PC-9 (cell line): ENCODE results near the gene RPAP3.

Experiments
- CTCF ChIP-seq: fragments of 200-600 bp; sonication (generic); conservative IDR thresholded peaks from 2 replicates; pipeline ENCODE4 v1.6.1; 2017; ENCODE audit warnings: mixed run types, antibody characterized with exemption, mild to moderate bottlenecking, moderate library complexity
- EZH2 ChIP-seq: fragments of 200-600 bp; sonication (generic); IDR thresholded peaks from 2 replicates; pipeline ENCODE4 v1.8.0; 2017; ENCODE audit warnings: antibody characterized with exemption, low read depth

- TF ChIP-seq CTCF (no peak), EZH2 (no peak)
Observed at GRCh38 chr12:47715877-47716548, 10.2 kb upstream of the RPAP3 start.
